ENCODE measurements around the gene CDK18.

GRCh38 chr1:205543351-205544301, 39.2 kb downstream of the CDK18 start:
- no peak for TF ChIP-seq CTCF (IDR thresholded peaks at IDR 0.05; ENCODE audit: low read depth, low read length)
- TF ChIP-seq EZH2phosphoT487 (IDR thresholded peaks at IDR 0.05; ENCODE audit: low read depth), result no peak

Data from OCI-LY3 (cell line).